GM12875 (cell line): Measurements from ENCODE around the gene CABLES2.

Experiments used
- H3K4me3 ChIP-seq: one replicate; pipeline ENCODE4 v1.5.1; 2011; ENCODE audit warnings: low read depth, low read length, control low read depth
- TF ChIP-seq, protein P1 (sequence below): IDR thresholded peaks from 2 replicates; pipeline ENCODE4 v1.5.1; 2011; ENCODE audit warnings: low read depth, mild to moderate bottlenecking, control low read depth, inconsistent platforms, low read length, moderate library complexity, borderline replicate concordance; ENCODE audit not compliant: insufficient read depth

Gene CABLES2

GRCh38 chr20:62451156-62451767, 44.2 kb upstream of the CABLES2 start:
- TF ChIP-seq, protein P1, sequence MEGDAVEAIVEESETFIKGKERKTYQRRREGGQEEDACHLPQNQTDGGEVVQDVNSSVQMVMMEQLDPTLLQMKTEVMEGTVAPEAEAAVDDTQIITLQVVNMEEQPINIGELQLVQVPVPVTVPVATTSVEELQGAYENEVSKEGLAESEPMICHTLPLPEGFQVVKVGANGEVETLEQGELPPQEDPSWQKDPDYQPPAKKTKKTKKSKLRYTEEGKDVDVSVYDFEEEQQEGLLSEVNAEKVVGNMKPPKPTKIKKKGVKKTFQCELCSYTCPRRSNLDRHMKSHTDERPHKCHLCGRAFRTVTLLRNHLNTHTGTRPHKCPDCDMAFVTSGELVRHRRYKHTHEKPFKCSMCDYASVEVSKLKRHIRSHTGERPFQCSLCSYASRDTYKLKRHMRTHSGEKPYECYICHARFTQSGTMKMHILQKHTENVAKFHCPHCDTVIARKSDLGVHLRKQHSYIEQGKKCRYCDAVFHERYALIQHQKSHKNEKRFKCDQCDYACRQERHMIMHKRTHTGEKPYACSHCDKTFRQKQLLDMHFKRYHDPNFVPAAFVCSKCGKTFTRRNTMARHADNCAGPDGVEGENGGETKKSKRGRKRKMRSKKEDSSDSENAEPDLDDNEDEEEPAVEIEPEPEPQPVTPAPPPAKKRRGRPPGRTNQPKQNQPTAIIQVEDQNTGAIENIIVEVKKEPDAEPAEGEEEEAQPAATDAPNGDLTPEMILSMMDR: no peak
- no peak overlapping the region for H3K4me3 ChIP-seq

GRCh38 chr20:62449951-62450691, 43.0 kb upstream of the CABLES2 start:
- no peak overlapping the region for H3K4me3 ChIP-seq
- TF ChIP-seq, protein P1: no peak

- TF ChIP-seq, protein P1: no peak
These were observed 41.7 kb upstream of the CABLES2 start for GRCh38 chr20:62448788-62449187.

GRCh38 chr20:62448038-62448437, 41.0 kb upstream of the CABLES2 start:
- no peak overlapping the region for H3K4me3 ChIP-seq
- TF ChIP-seq, protein P1: no peak

More at GRCh38 chr20:62448788-62449187, 41.7 kb upstream of the CABLES2 start:
- H3K4me3 ChIP-seq: no peak overlapping the region

GRCh38 chr20:62446888-62447869, 40.1 kb upstream of the CABLES2 start:
- no peak overlapping the region for H3K4me3 ChIP-seq
- TF ChIP-seq, protein P1: no peak

DNA sequence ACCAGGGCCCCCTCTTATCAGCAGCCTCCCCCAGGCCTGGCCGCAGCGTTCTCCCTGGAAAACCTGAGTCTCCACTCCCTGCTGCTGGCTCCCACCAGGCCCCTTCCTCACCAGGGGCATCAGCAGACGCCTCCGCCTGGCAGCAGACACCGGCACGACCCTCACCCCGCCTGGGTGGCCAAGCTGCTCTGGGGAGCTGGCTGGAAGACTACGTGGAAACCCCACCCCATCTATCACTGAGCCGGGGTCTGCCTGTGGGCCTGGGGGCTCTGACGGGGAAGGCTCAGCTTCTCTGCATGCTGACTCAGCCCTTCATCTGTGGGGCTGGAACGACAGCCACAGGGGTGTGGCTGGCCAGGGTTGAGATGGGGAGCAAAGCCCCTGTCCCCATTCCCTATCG, 39.4 kb upstream of the CABLES2 start:
- H3K4me3 ChIP-seq: no peak overlapping the region
- TF ChIP-seq, protein P1: no peak
